Left ventricle myocardium inferior (tissue), 1 donor: ENCODE measurements around the gene OR2F1. TPM values are rescaled to one million over a fixed set of nuclear protein-coding genes. Genes with fewer than 3 reads are reported as not detected.

Experiments used
- DNase-seq: peaks from one replicate; pipeline ENCODE4 v3.0.0-alpha.2; 2020
- H3K27ac ChIP-seq: fragments of 200-600 bp; replicated peaks from 2 replicates; pipeline ENCODE4 v1.8.0; 2021
- H3K27me3 ChIP-seq: fragments of 200-600 bp; 2 replicates; pipeline ENCODE4 v1.8.0; 2021; ENCODE audit warnings: low read depth
- H3K36me3 ChIP-seq: fragments of 200-600 bp; 2 replicates; pipeline ENCODE4 v1.8.0; 2021
- H3K4me1 ChIP-seq: fragments of 200-600 bp; 2 replicates; pipeline ENCODE4 v1.8.0; 2021
- H3K4me3 ChIP-seq: fragments of 200-600 bp; 2 replicates; pipeline ENCODE4 v1.8.0; 2021; ENCODE audit warnings: mild to moderate bottlenecking, moderate library complexity
- H3K9me3 ChIP-seq: fragments of 200-600 bp; replicated peaks from 2 replicates; pipeline ENCODE4 v1.8.0; 2021
- CTCF ChIP-seq: fragments of 200-600 bp; IDR thresholded peaks from 2 replicates; pipeline ENCODE4 v1.8.0; 2021; ENCODE audit warnings: antibody characterized with exemption, mild to moderate bottlenecking, borderline replicate concordance
- intact Hi-C: fragments of 100-400 bp; cut with micrococcal nuclease; formaldehyde crosslinking; loops from one replicate; pipeline ENCODE4 v1.11.0; 2022
- total RNA-seq: library from RNA; stranded (reverse); fragmentation: NEBNext Ultra II Directional; extraction: Animal tissue kit (Norgen Biotek cat#: 25700); gene quantifications from one replicate; pipeline ENCODE4 v1.2.1, GENCODE V29; 2021
- donor health status: DM: no; HTN: yes; CAD: no; lungs with severe emphysema.

Gene OR2F1
- total RNA-seq, 1 donor from 2014 or later = not detected

GRCh38 chr7:143938379-143939243 is 16.0 kb upstream of the OR2F1 start:
- TF ChIP-seq CTCF = no peak
- H3K27me3 ChIP-seq = no peaks in the 10 kb centered on the region
- no peaks in the 10 kb centered on the region for H3K4me1 ChIP-seq
- H3K27ac ChIP-seq = no peak overlapping the region
- peaks cover 3% of the 10 kb centered on the region for H3K9me3 ChIP-seq
- no peaks in the 10 kb centered on the region for H3K36me3 ChIP-seq
- DNase-seq = no peak
- H3K4me3 ChIP-seq = no peak overlapping the region
- intact Hi-C loops = no loop called here

GRCh38 chr7:143945423-143945822 is 9.2 kb upstream of the OR2F1 start:
- no peak for DNase-seq
- no peaks in the 10 kb centered on the region for H3K4me1 ChIP-seq
- no peaks in the 10 kb centered on the region for H3K9me3 ChIP-seq
- H3K27ac ChIP-seq = no peak overlapping the region
- H3K36me3 ChIP-seq = no peaks in the 10 kb centered on the region
- H3K4me3 ChIP-seq = no peak overlapping the region
- no peak for TF ChIP-seq CTCF
- H3K27me3 ChIP-seq = no peaks in the 10 kb centered on the region
- intact Hi-C loops = no loop called here

GRCh38 chr7:143947111-143947510 is 7.5 kb upstream of the OR2F1 start:
- Histone ChIP-seq H3K36me3 (no peaks in the 10 kb centered on the region), H3K9me3 (no peaks in the 10 kb centered on the region), H3K27me3 (no peaks in the 10 kb centered on the region), H3K4me3 (no peak overlapping the region), H3K4me1 (no peaks in the 10 kb centered on the region), H3K27ac (no peak overlapping the region)
- intact Hi-C loops = no loop called here
- no peak for TF ChIP-seq CTCF
- no peak for DNase-seq

- intact Hi-C loops = no loop called here
- Histone ChIP-seq H3K27me3 (peaks cover 3% of the 10 kb centered on the region), H3K9me3 (no peaks in the 10 kb centered on the region), H3K27ac (no peak overlapping the region), H3K4me3 (no peak overlapping the region), H3K4me1 (no peaks in the 10 kb centered on the region), H3K36me3 (no peaks in the 10 kb centered on the region)
- DNase-seq = no peak
- no peak for TF ChIP-seq CTCF
These were observed 5.9 kb upstream of the OR2F1 start for GRCh38 chr7:143948733-143949132.

GRCh38 chr7:143953421-143953820 is 1.2 kb upstream of the OR2F1 start:
- intact Hi-C loops = no loop called here
- H3K4me3 ChIP-seq = no peak overlapping the region
- H3K27me3 ChIP-seq = peaks cover 11% of the 10 kb centered on the region
- no peaks in the 10 kb centered on the region for H3K36me3 ChIP-seq
- no peak for TF ChIP-seq CTCF
- H3K4me1 ChIP-seq = no peaks in the 10 kb centered on the region
- H3K27ac ChIP-seq = no peak overlapping the region
- no peak for DNase-seq
- no peaks in the 10 kb centered on the region for H3K9me3 ChIP-seq
